OCI-LY1 (cell line): ENCODE measurements around the gene FABP6.

ENCODE experiments used
- CTCF ChIP-seq: fragments of 200-600 bp; sonication (generic), shearing (Covaris generic); IDR thresholded peaks from 2 replicates; pipeline ENCODE4 v1.5.1; 2017; ENCODE audit warnings: mild to moderate bottlenecking, antibody characterized with exemption, low read length, moderate library complexity, mixed read lengths
- EZH2 ChIP-seq: fragments of 200-600 bp; sonication (generic), shearing (Covaris generic); IDR thresholded peaks from 2 replicates; pipeline ENCODE4 v1.8.0; 2017; ENCODE audit warnings: borderline replicate concordance, mixed run types, mild to moderate bottlenecking, antibody characterized with exemption, low read length, moderate library complexity, mixed read lengths

DNA sequence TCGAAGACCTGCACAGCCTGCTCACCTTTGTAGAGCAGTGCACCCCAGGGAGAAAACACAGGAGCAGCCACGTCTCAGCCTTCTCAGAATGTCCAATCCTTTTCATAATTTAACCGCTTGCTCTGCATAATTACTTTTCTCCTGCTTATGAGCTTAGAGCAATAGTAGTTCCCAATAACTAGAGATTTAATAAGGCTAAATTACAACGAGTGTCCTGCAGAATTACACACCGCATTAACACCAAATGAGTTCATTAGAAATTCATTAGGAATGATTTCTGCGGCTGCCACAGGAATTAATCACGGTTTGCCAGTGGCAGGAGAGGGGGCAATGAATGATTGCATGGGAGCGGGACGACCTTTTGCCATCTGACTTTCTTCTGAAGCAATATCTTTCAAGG, 18.7 kb upstream of the FABP6 start:
- TF ChIP-seq EZH2: no peak
- TF ChIP-seq CTCF: no peak
